IPS DF 4.7 (cell line): ENCODE results near the gene SAMD8.
"Not testable (repeated sequence)": the region's sequence is repeated elsewhere in the genome, so short reads cannot be mapped to it uniquely, and the experiment has no call there.

Experiments
- DNase-seq: peaks from one replicate; pipeline ENCODE4 v3.0.0-alpha.2; 2013; ENCODE audit warnings: low spot score; ENCODE audit errors: extremely low read depth

SAMD8 gene

DNA sequence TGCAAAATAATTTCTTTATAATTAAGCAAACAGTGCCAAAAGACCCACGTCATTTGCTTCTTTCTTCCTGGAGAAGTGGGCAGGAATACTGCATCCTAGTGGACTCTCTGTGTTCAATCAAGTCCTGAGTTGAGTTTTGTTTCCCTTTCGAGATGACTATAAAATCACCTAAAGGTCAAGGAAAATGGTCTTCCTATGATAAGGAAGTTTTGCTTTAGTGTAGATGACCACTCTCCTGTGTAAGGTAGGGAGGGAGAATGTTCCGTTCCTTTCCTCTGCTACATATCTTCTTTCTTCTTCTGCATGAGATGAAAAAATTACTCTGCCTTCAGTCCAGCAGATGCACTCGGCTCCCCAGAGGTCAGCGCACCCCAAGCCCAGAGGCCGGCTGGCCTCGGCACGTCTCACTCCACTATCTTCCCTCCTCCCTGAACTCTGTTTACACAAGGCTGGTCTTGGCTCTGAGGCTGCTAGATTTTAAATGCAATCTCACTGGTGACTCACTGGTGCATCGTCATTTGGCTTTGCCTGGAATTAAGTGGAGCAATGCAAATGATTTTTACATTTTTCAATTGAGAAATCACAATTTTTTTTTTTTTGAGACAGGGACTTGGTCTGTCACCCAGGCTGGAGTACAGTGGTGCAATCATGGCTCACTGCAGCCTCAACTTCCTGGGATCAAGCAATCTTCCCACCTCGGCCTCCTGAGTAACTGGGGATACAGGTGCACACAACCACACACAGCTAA lies 80.5 kb downstream of the SAMD8 start:
- no peak for DNase-seq

DNA sequence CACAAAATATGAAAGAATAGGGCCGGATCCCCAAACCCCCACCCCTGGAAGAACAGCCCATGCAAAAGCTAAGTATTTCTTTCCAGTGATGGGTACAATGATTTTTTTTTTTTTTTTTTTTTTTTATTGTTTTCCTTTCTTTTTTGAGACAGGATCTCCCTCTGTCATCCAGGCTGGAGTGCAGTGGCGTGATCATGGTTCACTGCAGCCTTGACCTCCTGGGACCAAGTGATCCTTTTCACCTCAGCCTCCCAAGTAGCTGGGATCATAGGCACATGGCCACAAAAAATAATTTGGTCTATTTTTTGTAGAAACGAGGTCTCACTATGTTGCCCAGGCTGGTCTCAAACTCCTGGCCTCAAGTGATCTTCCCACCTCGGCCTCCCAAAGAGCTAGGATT lies 83.2 kb downstream of the SAMD8 start:
- not testable (repeated sequence) for DNase-seq

DNA sequence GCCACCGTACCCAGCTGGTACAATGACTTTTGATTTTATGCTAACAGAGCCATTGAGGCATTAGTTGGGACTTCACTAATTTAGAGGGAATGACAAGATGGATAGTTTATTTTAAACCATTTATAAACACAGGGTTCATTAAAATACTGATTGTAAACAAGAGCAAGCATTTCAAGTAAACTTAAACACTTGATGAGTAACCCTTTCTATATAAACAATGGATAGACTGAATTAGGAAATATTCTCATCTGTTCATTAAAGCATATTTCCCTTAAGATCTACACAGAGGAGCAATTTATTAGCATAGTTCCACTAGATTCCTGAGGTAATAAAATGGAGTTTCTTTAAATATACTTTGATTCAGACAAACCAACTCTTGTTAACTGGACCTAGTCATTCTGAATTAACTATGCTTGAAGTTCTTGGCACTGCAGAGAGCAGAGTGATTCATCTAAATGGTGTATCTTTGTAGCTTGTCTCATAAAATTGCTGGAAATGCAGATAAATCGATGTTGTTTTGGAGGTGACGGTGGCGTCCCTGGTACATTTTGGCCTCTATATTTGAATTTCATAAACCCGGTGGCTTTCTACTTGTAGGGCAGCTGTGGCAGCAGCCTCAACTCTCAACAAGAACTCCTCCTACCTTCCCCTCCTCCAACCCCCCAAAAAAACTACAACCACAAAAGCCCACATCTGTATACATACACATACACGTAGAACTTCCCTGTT lies 83.7 kb downstream of the SAMD8 start:
- DNase-seq = no peak

GRCh38 chr10:75197066-75197465 lies 85.6 kb downstream of the SAMD8 start:
- DNase-seq = no peak

DNA sequence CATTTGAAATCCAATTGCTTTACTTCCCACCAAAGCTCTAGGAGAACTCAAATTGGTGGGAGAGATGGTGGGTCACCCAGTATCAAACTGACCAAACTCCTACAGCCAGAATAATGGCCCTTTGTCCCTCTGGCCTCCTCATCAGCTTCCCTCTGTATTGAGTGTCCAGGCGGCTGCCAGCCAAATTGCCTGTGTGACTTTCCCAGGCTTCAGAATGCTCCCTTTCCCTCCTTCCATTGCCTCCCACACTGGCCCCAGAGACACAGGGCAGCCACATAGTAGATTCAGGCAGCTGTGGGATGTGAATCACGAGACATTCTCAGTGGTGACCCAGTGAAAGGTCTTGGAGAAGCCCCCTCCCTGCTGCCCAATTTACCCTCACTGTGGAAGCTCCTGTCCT lies 86.5 kb downstream of the SAMD8 start:
- DNase-seq = no peak

GRCh38 chr10:75199949-75200348 lies 88.5 kb downstream of the SAMD8 start:
- DNase-seq = not testable (repeated sequence)

GRCh38 chr10:75201793-75202307 lies 90.4 kb downstream of the SAMD8 start:
- no peak for DNase-seq

- DNase-seq = no peak
Observed at GRCh38 chr10:75202321-75203045, 91.0 kb downstream of the SAMD8 start.

DNA sequence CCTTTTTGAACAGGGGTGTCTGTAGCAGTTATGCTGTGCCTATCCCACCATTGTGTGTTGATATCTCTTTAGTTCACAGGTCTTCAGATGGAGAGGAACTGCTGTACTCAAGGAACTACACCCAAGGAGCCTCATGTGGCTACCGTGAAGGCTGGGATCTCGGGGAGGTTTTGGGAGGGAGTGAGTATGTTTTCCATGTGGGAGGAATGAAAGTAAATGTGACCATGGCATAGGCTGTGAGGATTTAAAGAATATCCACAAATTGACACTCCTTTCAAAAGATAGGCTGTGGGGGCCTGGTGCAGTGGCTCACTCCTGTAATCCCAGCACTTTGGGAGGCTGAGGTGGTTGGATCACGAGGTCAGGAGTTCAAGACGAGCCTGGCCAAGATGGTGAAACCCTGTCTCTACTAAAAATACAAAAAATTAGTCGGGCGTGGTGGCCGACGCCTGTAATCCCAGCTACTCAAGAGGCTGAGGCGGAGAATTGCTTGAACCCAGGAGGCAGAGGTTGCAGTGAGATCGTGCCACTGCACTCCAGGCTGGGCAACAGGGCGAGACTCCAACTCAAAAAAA lies 91.7 kb downstream of the SAMD8 start:
- not testable (repeated sequence) for DNase-seq

DNA sequence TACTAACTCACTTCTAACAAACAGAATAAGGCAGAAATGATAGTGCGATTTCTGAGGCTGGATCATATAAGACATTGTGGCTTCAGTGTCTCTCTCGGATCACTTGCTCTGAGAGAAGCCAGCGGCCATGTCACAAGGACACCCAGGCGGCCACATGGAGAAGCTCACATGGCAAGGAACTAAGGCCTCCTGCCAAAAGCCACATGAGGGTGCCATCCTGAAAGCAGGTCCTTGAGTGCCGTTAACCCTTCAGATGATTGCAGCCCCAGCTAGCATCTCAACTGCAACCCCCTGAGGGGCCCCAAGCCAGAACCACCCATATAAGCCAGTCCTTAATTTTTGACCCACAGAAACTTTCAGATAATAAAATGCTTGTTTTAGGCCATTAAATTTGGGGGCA lies 92.3 kb downstream of the SAMD8 start:
- no peak for DNase-seq

- no peak for DNase-seq
Observed at GRCh38 chr10:75205908-75206307, 94.5 kb downstream of the SAMD8 start.

DNA sequence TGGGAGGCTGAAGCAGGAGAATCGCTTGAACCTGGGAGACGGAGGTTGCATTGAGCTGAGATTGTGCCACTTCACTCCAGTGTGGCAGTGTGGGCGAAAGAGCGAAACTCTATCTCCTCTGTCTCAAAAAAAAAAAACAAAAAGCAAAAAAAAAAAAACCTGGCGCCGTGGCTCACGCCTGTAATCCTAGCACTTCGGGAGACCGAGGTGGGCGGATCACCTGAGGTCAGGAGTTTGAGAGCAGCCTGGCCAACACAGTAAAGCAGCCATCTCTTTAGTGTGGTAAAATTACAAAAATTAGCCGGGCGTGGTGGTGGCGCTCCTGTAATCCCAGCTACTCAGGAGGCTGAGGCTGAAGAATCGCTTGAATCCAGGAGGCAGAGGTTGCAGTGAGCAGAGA lies 95.2 kb downstream of the SAMD8 start:
- not testable (repeated sequence) for DNase-seq

- DNase-seq = no peak
Observed at GRCh38 chr10:75207079-75207856, 95.8 kb downstream of the SAMD8 start.

- DNase-seq = no peak
Observed at GRCh38 chr10:75207857-75208144, 96.3 kb downstream of the SAMD8 start.

- no peak for DNase-seq
Observed at GRCh38 chr10:75208181-75208580, 96.7 kb downstream of the SAMD8 start.

DNA sequence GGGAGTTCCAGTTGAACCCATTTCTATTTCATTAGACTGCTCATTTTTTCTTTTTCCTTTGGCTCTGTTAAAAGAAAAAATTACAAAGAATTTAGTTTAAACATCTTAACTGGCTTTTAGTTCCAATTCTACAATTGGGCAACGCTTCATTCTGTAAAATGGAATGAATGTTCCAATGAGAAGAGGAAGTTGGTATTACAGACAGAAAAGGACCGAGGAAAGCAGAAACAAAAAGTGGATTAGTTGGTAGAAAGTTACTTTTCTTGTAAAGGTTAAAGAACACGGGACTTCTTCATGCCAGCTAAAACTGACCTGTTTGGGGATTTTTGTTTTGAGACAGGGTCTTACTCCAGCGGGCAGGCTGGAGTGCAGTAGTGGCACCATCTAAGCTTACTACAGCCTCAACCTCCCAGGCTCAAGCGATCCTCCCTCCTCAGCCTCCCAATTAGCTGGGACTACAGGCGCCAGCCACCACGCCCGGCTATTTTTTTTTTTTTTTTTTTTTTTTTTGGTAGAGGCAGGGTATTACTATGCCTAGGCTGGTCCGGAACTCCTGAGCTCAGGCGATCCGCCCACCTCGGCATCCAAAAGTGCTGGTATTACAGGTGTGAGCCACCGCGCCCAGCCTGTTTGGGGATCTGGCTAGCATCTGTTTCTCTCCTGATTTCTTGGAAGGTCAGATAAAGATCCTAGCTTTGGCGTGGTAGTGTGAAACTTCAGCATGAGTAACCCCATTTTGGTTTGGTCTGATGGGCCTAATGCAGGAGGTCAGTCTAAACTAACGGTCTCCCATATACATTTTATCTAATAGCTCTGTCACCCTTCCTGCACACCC lies 97.8 kb downstream of the SAMD8 start:
- DNase-seq = no peak

GRCh38 chr10:75209921-75210281 lies 98.4 kb downstream of the SAMD8 start:
- no peak for DNase-seq

DNA sequence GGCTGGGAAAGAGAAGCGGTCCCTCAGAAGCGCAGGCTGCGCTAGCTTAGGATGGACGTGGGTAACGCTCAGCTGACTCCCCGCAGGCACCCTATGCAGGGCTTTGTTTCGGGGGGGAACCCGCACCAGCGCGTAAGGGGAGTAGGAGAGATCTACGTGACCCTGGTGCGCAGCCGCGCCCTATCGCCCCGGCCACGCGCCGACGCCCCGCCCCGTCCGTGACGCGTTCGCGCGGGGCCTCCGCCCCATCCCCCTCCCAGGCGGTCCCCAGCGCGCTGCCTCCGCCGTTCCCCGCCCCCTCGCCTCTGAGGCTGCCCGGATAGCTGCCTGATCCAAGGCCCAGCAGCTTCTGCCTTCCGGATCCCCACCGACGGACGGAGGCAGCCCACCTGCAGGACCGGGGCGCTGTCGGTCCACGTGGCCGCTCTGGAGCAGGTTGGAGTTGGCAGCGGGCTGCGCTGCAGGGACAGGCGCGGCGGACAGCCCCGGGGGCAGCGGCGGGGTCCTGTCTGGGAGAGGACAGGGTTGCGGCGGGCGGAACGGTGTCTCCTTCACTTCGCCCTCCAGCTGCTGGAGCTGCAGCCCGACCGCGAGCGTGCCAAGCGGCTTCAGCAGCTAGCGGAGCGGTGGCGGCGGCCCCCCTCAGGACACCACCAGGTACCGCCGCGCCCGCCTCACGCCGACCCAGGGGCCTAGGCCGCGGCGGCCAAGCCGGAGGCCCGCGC lies 99.0 kb downstream of the SAMD8 start, which contains the start of gene VDAC2:
Gene VDAC2 (plus strand): TSS at position 515 of the 725 bp plus-strand sequence. CDS start 363 bp downstream, outside the sequence.
- DNase-seq = no peak

GRCh38 chr10:75211007-75211691 lies 99.7 kb downstream of the SAMD8 start:
- DNase-seq = no peak
